ENCODE measurements around the gene RNF183. TPM values are rescaled to one million over a fixed set of nuclear protein-coding genes. Genes with fewer than 3 reads are reported as not detected.
A peak's percentile ranks its signal among the peaks of the same experiment; 100 is the strongest.

The RNF183 gene
- total RNA-seq, 1 experiment from 2014 or later = 1.5 TPM

- POLR2A ChIA-PET = no interaction called here
- H3K36me3 Mint-ChIP-seq (ENCODE audit: insufficient read depth, unreplicated experiment) = no peaks in the 10 kb centered on the region
Measured at GRCh38 chr9:113307396-113307975, 4.3 kb upstream of the RNF183 start.

GRCh38 chr9:113306566-113306965, 3.4 kb upstream of the RNF183 start:
- Mint-ChIP-seq H3K4me3 (ENCODE audit: unreplicated experiment) (no peak overlapping the region), H3K27ac (ENCODE audit: unreplicated experiment) (no peak overlapping the region), H3K4me1 (ENCODE audit: low read depth, unreplicated experiment) (peaks cover 18% of the 10 kb centered on the region), H3K27me3 (ENCODE audit: insufficient read depth, unreplicated experiment) (no peaks in the 10 kb centered on the region), H3K36me3 (ENCODE audit: insufficient read depth, unreplicated experiment) (no peaks in the 10 kb centered on the region), H3K9me3 (ENCODE audit: unreplicated experiment) (no peaks in the 10 kb centered on the region)
- intact Hi-C loops (cut with micrococcal nuclease; ENCODE audit: unreplicated experiment) = no loop called here
- BruUV-seq (replicated peaks) = no TSS peak
- Histone ChIP-seq H3K9me3 (no peaks in the 10 kb centered on the region), H3K27me3 (replicated peaks; ENCODE audit: control insufficient read depth, insufficient read depth, low read length) (no peaks in the 10 kb centered on the region), H3K36me3 (ENCODE audit: control insufficient read depth, insufficient read depth, low read length) (no peaks in the 10 kb centered on the region), H3K4me3 (ENCODE audit: low read depth, low read length) (no peak overlapping the region), H3K4me1 (peaks cover 14% of the 10 kb centered on the region)
- POLR2A ChIA-PET = no interaction called here
- CTCF ChIA-PET = no interaction called here
- DNase-seq = no peak
- TF ChIP-seq CTCF (IDR thresholded peaks at IDR 0.05; ENCODE audit: insufficient read depth in 1 of 2, low read depth in 1 of 2, low read length in 1 of 2, severe bottlenecking in 1 of 2, unreplicated experiment in 1 of 2) = no peak

More at GRCh38 chr9:113307396-113307975, 4.3 kb upstream of the RNF183 start:
- Histone ChIP-seq H3K4me1 (peaks cover 10% of the 10 kb centered on the region), H3K27me3 (replicated peaks; ENCODE audit: control insufficient read depth, insufficient read depth, low read length) (no peaks in the 10 kb centered on the region), H3K4me3 (ENCODE audit: low read depth, low read length) (no peak overlapping the region), H3K9me3 (no peaks in the 10 kb centered on the region), H3K36me3 (ENCODE audit: control insufficient read depth, insufficient read depth, low read length) (no peaks in the 10 kb centered on the region)
- BruUV-seq (replicated peaks) = no TSS peak
- Mint-ChIP-seq H3K27ac (ENCODE audit: unreplicated experiment) (no peak overlapping the region), H3K4me1 (ENCODE audit: low read depth, unreplicated experiment) (peaks cover 12% of the 10 kb centered on the region), H3K27me3 (ENCODE audit: insufficient read depth, unreplicated experiment) (no peaks in the 10 kb centered on the region), H3K9me3 (ENCODE audit: unreplicated experiment) (no peaks in the 10 kb centered on the region), H3K4me3 (ENCODE audit: unreplicated experiment) (no peak overlapping the region)
- TF ChIP-seq CTCF (IDR thresholded peaks at IDR 0.05; ENCODE audit: insufficient read depth in 1 of 2, low read depth in 1 of 2, low read length in 1 of 2, severe bottlenecking in 1 of 2, unreplicated experiment in 1 of 2) = no peak
- intact Hi-C loops (cut with micrococcal nuclease; ENCODE audit: unreplicated experiment) = no loop called here
- no peak for DNase-seq
- CTCF ChIA-PET = no interaction called here

GRCh38 chr9:113301548-113301947, 1.6 kb downstream of the RNF183 start:
- intact Hi-C loops (cut with micrococcal nuclease; ENCODE audit: unreplicated experiment) = no loop called here
- Histone ChIP-seq H3K9me3 (no peaks in the 10 kb centered on the region), H3K27me3 (replicated peaks; ENCODE audit: control insufficient read depth, insufficient read depth, low read length) (no peaks in the 10 kb centered on the region), H3K36me3 (ENCODE audit: control insufficient read depth, insufficient read depth, low read length) (no peaks in the 10 kb centered on the region), H3K4me3 (ENCODE audit: low read depth, low read length) (no peak overlapping the region), H3K4me1 (peaks cover 14% of the 10 kb centered on the region)
- Mint-ChIP-seq H3K27ac (ENCODE audit: unreplicated experiment) (no peak overlapping the region), H3K4me1 (ENCODE audit: low read depth, unreplicated experiment) (peaks cover 24% of the 10 kb centered on the region), H3K27me3 (ENCODE audit: insufficient read depth, unreplicated experiment) (no peaks in the 10 kb centered on the region), H3K36me3 (ENCODE audit: insufficient read depth, unreplicated experiment) (no peaks in the 10 kb centered on the region), H3K4me3 (ENCODE audit: unreplicated experiment) (no peak overlapping the region), H3K9me3 (ENCODE audit: unreplicated experiment) (no peaks in the 10 kb centered on the region)
- TF ChIP-seq CTCF (IDR thresholded peaks at IDR 0.05; ENCODE audit: insufficient read depth in 1 of 2, low read depth in 1 of 2, low read length in 1 of 2, severe bottlenecking in 1 of 2, unreplicated experiment in 1 of 2) = no peak
- POLR2A ChIA-PET = no interaction called here
- CTCF ChIA-PET = no interaction called here
- TSS peak; percentile 47 for BruUV-seq (replicated peaks)
- no peak for DNase-seq
